GM21786 (cell line): ENCODE measurements around the gene ADAM21.
"Not testable (repeated sequence)": the region's sequence is repeated elsewhere in the genome, so short reads cannot be mapped to it uniquely, and the experiment has no call there.

Experiments used
- ATAC-seq: cut with Tn5 transposase; IDR thresholded peaks from one replicate; pipeline ENCODE4 v1.9.1; 2021; ENCODE audit not compliant: unreplicated experiment

ADAM21 gene

GRCh38 chr14:70451874-70452273 is at the start of gene ADAM21:
ADAM21 (plus strand) TSS chr14:70452174; CDS start chr14:70457500, 5,326 bp downstream.
- ATAC-seq: no peak

- ATAC-seq: not testable (repeated sequence)
Measured at GRCh38 chr14:70403335-70403734, 48.6 kb upstream of the ADAM21 start.

GRCh38 chr14:70406216-70406615 is 45.8 kb upstream of the ADAM21 start:
- not testable (repeated sequence) for ATAC-seq

DNA sequence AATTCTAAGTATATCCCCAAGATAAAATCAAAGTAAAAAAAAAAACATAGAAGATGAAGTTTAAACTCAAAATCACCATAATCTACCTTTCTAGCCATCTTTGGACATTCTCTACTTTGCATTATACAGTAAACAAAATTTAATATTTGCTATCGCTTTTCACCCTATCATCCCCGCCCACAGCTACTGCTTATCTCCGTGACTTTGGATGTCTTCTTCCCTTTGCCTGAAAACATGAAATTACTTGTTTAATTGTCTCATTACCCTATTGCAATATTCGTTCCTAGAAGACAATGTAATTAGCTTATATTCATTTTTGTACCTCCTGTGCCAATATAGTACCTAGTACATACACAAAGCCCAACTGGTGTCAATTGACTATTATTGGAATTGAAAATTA is 44.4 kb upstream of the ADAM21 start:
- no peak for ATAC-seq

DNA sequence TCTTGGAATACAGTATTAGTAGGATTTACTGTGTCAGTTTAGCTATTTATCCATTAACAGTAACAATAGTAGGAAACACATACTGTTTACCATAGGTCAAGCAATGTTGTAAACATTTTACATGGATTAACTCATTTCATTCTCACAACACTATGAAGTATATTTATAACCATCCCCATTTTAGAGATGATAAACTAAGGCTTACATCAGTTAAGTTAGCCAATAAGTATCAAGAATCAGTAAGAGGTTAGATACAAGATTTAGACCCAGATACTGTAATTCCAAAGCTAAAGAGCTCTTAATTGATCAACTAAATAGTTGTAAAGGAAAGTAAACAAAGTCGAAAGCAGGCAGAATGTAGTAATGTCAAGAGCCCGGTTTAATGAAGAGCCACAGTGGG is 36.2 kb upstream of the ADAM21 start:
- no peak for ATAC-seq

- no peak for ATAC-seq
Measured at GRCh38 chr14:70416338-70416724, 35.6 kb upstream of the ADAM21 start.

DNA sequence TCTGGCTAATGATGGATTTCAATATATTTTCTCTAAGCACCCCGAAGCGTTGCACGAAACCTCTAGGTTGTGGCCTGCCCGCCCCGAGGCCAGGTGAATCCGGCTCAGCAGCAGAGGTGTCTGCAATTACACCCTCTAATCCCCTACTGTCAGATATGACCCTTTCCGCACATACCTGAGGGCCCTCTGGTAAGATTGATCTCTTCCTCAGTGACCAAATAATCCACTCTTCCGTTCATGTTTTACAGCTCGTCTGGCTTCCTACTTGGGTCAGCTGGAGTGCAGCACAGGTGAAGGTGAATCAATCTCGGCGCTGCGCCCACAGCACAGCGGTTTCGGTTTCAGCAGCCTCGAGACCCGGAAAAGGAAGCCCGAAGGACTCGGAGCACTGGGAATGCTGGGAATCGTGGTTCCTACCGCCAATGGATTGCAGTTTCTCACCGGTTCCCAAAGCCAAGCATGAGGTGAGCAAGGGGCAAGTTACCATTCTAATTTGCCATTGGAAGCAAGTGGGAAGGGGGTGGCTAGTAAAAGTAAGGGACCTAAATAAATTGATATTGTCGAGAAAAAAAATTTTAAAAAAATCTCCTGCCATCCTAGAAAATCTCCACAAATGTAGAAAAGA is 35.1 kb upstream of the ADAM21 start, which contains the start of gene SYNJ2BP:
SYNJ2BP (minus strand) TSS at position 366 of the 625 bp plus-strand sequence; CDS start at position 239, 127 bp downstream.
- ATAC-seq: no peak

DNA sequence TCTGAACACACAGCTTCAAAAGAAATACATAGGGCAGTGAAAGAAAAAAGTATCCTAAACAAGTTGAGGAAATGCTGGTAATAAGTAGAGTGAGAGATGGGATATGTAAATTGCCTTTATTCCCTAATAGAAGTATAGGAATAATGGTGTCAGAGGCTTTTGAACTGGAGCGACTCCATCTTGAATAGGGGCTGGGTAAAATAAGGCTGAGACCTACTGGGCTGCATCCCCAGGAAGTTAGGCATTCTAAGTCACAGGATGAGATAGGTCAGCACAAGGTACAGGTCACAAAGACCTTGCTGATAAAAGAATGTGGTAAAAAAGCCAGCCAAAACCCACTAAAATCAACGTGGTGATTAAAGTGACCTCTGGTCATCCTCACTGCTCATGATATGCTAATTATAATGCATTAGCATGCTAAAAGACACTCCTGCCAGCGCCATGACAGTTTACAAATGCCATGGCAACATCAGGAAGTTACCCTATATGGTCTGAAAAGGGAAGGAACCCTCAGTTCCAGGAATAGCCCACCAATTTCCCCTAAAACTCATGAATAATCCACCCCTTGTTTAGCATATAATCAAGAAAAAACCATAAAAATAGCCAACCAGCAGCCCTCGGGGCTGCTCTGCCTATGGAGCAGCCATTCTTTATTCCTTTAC is 32.6 kb upstream of the ADAM21 start:
- not testable (repeated sequence) for ATAC-seq

DNA sequence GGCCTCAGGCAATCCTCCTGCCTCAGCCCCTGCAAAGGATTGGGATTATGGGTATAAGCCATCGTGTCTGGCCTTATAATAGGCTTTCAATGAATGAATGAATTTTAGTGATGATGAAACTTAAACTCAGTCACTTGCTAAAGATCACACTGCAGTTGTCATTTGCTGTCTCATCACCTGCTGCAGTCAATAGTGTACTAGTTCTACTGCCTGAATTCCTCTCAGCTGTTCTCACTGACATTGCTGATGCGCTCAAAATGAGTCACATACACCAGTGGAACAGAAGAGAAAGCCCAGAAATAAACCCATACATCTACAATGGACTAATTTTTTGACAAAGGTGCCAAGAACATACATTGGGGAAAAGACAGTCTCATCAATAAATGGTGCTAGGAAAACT is 29.4 kb upstream of the ADAM21 start:
- no peak for ATAC-seq

- ATAC-seq: no peak
Measured at GRCh38 chr14:70425354-70425753, 26.6 kb upstream of the ADAM21 start.

DNA sequence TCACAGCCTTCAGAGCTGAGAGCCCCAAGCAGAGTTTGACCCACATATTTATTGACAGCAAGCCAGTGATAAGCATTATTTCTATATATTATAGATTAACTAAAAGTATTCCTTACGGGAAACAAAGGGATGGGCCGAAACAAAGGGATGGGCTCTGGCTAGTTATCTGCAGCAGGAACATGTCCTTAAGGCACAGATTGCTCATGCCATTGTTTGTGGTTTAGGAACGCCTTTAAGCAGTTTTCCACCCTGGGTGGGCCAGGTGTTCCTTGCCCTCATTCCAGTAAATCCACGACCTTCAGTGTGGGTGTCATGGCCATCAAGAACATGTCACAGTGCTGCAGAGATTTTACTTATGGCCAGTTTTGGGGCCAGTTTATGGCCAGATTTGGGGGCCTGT is 25.4 kb upstream of the ADAM21 start:
- ATAC-seq: not testable (repeated sequence)

DNA sequence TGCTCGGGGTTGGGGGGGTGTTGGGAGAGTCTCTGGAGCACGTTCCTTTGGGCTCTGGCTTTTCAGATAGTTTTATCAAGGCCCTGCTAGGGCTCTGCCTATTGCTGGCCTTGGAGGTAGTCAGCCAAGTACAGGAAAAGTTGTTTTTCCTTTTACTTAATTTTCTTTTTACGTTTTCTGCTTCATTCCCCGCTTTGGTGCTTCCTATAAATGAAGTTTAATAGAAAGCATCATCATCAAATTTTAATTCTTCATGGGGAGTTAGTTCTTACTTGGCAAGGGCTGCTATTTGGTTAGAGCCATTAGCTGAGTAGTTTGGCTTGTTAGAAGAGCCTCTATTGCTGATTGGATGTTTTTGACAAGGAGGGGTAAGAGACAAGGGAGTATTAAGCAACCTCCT is 15.1 kb upstream of the ADAM21 start:
- ATAC-seq: no peak

DNA sequence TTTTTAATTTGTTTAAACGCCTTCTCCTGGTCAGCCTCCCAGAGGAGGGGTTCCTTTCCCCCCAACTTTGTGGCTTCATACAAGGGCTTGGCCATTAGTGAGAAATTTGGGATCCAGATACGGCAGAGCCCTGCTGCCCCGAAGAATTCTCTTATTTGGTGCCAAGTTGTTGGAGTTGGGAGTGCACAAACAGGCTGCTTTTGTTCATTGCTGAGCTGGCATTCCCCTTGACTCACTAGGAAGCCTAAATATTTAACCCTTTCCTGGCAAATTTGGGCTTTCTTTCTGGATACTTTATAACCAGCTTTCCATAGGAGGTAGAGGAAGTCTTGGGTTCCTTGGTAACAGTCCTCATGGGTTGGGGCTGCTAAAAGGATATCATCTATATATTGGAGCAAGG is 10.3 kb upstream of the ADAM21 start:
- ATAC-seq: no peak

GRCh38 chr14:70442750-70443149 is 9.2 kb upstream of the ADAM21 start:
- no peak for ATAC-seq

GRCh38 chr14:70448633-70449340 is 3.2 kb upstream of the ADAM21 start:
- ATAC-seq: no peak

- ATAC-seq: no peak
Measured at GRCh38 chr14:70454731-70455130, 2.8 kb downstream of the ADAM21 start.

DNA sequence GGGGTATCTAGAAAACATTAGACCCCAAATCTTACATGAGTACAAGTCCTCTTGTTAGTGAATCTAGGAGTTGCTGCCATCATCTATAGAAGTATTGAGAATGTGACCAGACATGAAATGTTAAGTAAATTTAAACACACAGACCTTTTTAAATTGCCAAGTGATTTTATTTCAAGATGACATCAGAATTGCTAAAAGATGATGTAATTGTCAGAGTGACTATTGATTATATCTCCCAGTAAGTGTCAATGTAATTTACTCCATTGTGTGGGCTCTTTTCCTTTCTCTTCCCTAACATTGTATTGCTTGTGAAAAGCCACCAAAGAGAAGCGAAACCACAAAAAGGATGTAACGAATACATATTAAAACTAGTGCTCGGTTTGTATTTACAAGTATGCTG is 16.8 kb downstream of the ADAM21 start:
- no peak for ATAC-seq

- not testable (repeated sequence) for ATAC-seq
Measured at GRCh38 chr14:70470863-70471563, 19.0 kb downstream of the ADAM21 start.

- no peak for ATAC-seq
Measured at GRCh38 chr14:70472253-70473159, 20.5 kb downstream of the ADAM21 start.

- no peak for ATAC-seq
Measured at GRCh38 chr14:70473825-70474224, 21.9 kb downstream of the ADAM21 start.
